Right lobe of liver (tissue), 4 donors: ENCODE data around the gene ANKDD1A.

Experiments
- POLR2A ChIP-seq: fragments of 450-650 bp; IDR thresholded peaks from one replicate; pipeline ENCODE4 v1.6.1; 2017; ENCODE audit warnings: antibody characterized with exemption, mild to moderate bottlenecking
- TF ChIP-seq, protein P1 (sequence below), 4 donors: fragments of 200-600 bp in 3 of 4; fragments of 450-650 bp in 1 of 4; IDR thresholded peaks; one replicate each; pipeline versions ENCODE4 v1.5.1 to v1.8.0; 2016 to 2022; ENCODE audit warnings: antibody characterized with exemption in 4 of 4, mild to moderate bottlenecking in 2 of 4
- donor health status: DM: no; HTN: no; CAD: no.
- donor health status: DM: no; HTN: no; CAD: no.
- donor health status: DM: no; HTN: yes; CAD: no.

DNA sequence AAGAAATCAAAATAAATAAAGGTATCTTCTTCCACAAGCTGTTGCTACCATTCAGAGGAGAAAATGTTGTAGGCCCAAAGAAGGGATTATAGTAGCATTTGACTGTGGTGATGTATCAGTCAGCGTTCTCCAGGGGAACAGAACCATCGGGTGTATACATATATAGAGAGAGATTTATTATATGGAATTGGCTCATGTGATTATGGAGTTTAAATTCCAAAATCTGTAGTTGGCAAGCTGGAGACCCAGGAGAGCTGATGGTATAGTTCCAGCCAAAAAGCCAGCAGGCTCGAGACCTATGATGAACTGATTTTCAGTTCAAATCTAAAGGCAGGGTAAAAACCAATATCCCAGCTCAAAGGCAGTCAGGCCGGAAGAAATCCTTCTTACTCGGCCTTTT, 85.4 kb downstream of the ANKDD1A start:
- TF ChIP-seq POLR2A, result no peak
- TF ChIP-seq, protein P1, sequence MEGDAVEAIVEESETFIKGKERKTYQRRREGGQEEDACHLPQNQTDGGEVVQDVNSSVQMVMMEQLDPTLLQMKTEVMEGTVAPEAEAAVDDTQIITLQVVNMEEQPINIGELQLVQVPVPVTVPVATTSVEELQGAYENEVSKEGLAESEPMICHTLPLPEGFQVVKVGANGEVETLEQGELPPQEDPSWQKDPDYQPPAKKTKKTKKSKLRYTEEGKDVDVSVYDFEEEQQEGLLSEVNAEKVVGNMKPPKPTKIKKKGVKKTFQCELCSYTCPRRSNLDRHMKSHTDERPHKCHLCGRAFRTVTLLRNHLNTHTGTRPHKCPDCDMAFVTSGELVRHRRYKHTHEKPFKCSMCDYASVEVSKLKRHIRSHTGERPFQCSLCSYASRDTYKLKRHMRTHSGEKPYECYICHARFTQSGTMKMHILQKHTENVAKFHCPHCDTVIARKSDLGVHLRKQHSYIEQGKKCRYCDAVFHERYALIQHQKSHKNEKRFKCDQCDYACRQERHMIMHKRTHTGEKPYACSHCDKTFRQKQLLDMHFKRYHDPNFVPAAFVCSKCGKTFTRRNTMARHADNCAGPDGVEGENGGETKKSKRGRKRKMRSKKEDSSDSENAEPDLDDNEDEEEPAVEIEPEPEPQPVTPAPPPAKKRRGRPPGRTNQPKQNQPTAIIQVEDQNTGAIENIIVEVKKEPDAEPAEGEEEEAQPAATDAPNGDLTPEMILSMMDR (IDR thresholded peaks at IDR 0.05), result no peak
